Caco-2 (cell line): ENCODE measurements around the gene HOXC9. TPM values are rescaled to one million over a fixed set of nuclear protein-coding genes. Genes with fewer than 3 reads are reported as not detected.

ENCODE experiments used
- BruUV-seq: library from RNA; stranded (reverse); fragments of 400-500 nt; replicated peaks from 2 replicates; lab custom pipeline; 2021; lab: Mats Ljungman, UMichigan
- CTCF ChIA-PET: fragments of 300-600 bp; sonication (Branson Sonifier 250); formaldehyde crosslinking; loops from one replicate; lab custom pipeline; 2022; ENCODE audit warnings: antibody characterized with exemption; lab: Charles Lee
- POLR2A ChIA-PET: fragments of 300-600 bp; sonication (Branson Sonifier 250); formaldehyde crosslinking; loops from one replicate; lab custom pipeline; 2022; ENCODE audit warnings: antibody characterized with exemption; lab: Charles Lee
- DNase-seq, 2 experiments: peaks; one replicate each; pipeline versions ENCODE4 v3.0.0 to v3.0.0-alpha.2; 2020 to 2022
- H3K27me3 ChIP-seq: replicated peaks from 2 replicates; pipeline ENCODE4 v1.6.0; 2011; ENCODE audit warnings: low read length; ENCODE audit not compliant: control insufficient read depth, insufficient read depth
- H3K36me3 ChIP-seq: 2 replicates; pipeline ENCODE4 v1.5.1; 2011; ENCODE audit warnings: low read length; ENCODE audit not compliant: control insufficient read depth, insufficient read depth
- H3K4me1 ChIP-seq: fragments of 250-450 bp; sonication (Bioruptor Pico); 2 replicates; pipeline ENCODE4 v1.5.1; 2020; ENCODE audit warnings: mild to moderate bottlenecking
- H3K4me3 ChIP-seq: 2 replicates; pipeline ENCODE4 v1.5.1; 2011; ENCODE audit warnings: low read depth, mild to moderate bottlenecking, control low read depth, low read length
- H3K9me3 ChIP-seq: fragments of 250-450 bp; sonication (Bioruptor Pico); 2 replicates; pipeline ENCODE4 v1.5.1; 2020; ENCODE audit warnings: mild to moderate bottlenecking, moderate library complexity
- H3K27ac Mint-ChIP-seq: one replicate; pipeline ENCODE4 v1.8.0; 2022; ENCODE audit warnings: mixed read lengths; ENCODE audit not compliant: unreplicated experiment
- H3K27me3 Mint-ChIP-seq: one replicate; pipeline ENCODE4 v1.8.0; 2022; ENCODE audit warnings: mixed read lengths; ENCODE audit not compliant: insufficient read depth, unreplicated experiment
- H3K36me3 Mint-ChIP-seq: one replicate; pipeline ENCODE4 v1.8.0; 2022; ENCODE audit warnings: mild to moderate bottlenecking, mixed read lengths; ENCODE audit not compliant: insufficient read depth, unreplicated experiment
- H3K4me1 Mint-ChIP-seq: one replicate; pipeline ENCODE4 v1.8.0; 2022; ENCODE audit warnings: low read depth, mixed read lengths; ENCODE audit not compliant: unreplicated experiment
- H3K4me3 Mint-ChIP-seq: one replicate; pipeline ENCODE4 v1.8.0; 2022; ENCODE audit warnings: mild to moderate bottlenecking, moderate library complexity, mixed read lengths; ENCODE audit not compliant: unreplicated experiment
- H3K9me3 Mint-ChIP-seq: one replicate; pipeline ENCODE4 v1.8.0; 2022; ENCODE audit warnings: mixed read lengths; ENCODE audit not compliant: unreplicated experiment
- CTCF ChIP-seq, 2 experiments: fragments of 200-600 bp in 1 of 2; IDR thresholded peaks; 1 replicate in 1 of 2; 2 replicates in 1 of 2; pipeline versions ENCODE4 v1.5.1 to v1.8.0; 2011 to 2022; ENCODE audit warnings: antibody characterized with exemption in 1 of 2, control low read depth in 1 of 2, inconsistent platforms in 1 of 2, low read depth in 1 of 2, low read length in 1 of 2, mild to moderate bottlenecking in 1 of 2, moderate library complexity in 1 of 2; ENCODE audit not compliant: insufficient read depth in 1 of 2, severe bottlenecking in 1 of 2, unreplicated experiment in 1 of 2
- intact Hi-C: fragments of 100-400 bp; cut with micrococcal nuclease; formaldehyde crosslinking; loops from one replicate; pipeline ENCODE4 v1.10.0; 2022; ENCODE audit not compliant: unreplicated experiment
- total RNA-seq: library from RNA; stranded (reverse); gene quantifications from 2 replicates; pipeline ENCODE4 v1.2.3, GENCODE V29; 2022

The HOXC9 gene
- total RNA-seq, 1 experiment from 2014 or later, result 2.9 TPM

GRCh38 chr12:53978477-53979356, 21.2 kb upstream of the HOXC9 start:
- Mint-ChIP-seq H3K4me3 (peak overlapping the region; percentile 68), H3K36me3 (no peaks in the 10 kb centered on the region), H3K4me1 (peaks cover 23% of the 10 kb centered on the region), H3K27me3 (no peaks in the 10 kb centered on the region), H3K9me3 (no peaks in the 10 kb centered on the region), H3K27ac (peak overlapping the region; percentile 90)
- TF ChIP-seq CTCF (IDR thresholded peaks at IDR 0.05; ENCODE audit: insufficient read depth in 1 of 2, low read depth in 1 of 2, low read length in 1 of 2, severe bottlenecking in 1 of 2, unreplicated experiment in 1 of 2), result no peak
- POLR2A ChIA-PET, result interaction anchor here (0.5 to 2.2 kb wide), 6 partner anchors 25 to 1023 kb away, joined by 4 to 15 read pairs (median 6); partner anchors contain the start of gene HOXC12
- Histone ChIP-seq H3K4me3 (peak overlapping the region; percentile 43), H3K9me3 (no peaks in the 10 kb centered on the region), H3K36me3 (no peaks in the 10 kb centered on the region; the same call in 1 of the 2 replicates), H3K4me1 (peaks cover 35% of the 10 kb centered on the region), H3K27me3 (no peaks in the 10 kb centered on the region)
- BruUV-seq, result no TSS peak
- peak; percentile 85 to 89 for DNase-seq
- intact Hi-C loops, result loop anchor here (2.0 to 5.0 kb wide), 3 partner anchors 24 to 40 kb away; partner anchors contain the start of genes HOXC12 and HOXC13
- CTCF ChIA-PET, result interaction anchor here (0.5 to 1.7 kb wide), 10 partner anchors 9 to 346 kb away, joined by 3 to 8 read pairs (median 4); partner anchors contain the start of genes COPZ1, HOXC13 and HOXC8

- no peak for DNase-seq
- Mint-ChIP-seq H3K36me3 (peaks cover 6% of the 10 kb centered on the region), H3K4me1 (peaks cover 23% of the 10 kb centered on the region), H3K27ac (peak overlapping the region; percentile 86), H3K27me3 (no peaks in the 10 kb centered on the region), H3K9me3 (no peaks in the 10 kb centered on the region), H3K4me3 (no peak overlapping the region)
- Histone ChIP-seq H3K4me3 (no peak overlapping the region), H3K4me1 (peaks cover 40% of the 10 kb centered on the region), H3K9me3 (no peaks in the 10 kb centered on the region), H3K36me3 (no peaks in the 10 kb centered on the region; the same call in 1 of the 2 replicates), H3K27me3 (no peaks in the 10 kb centered on the region)
- intact Hi-C loops, result no loop called here
- no TSS peak for BruUV-seq
- ChIA-PET POLR2A (interaction anchor here (1.0 kb wide), 1 partner anchor 73 kb away, joined by 3 read pairs; the partner anchor contains the start of gene HOXC4), CTCF (interaction anchor here (0.9 kb wide), 1 partner anchor 38 kb away, joined by 5 read pairs; no protein-coding TSS in a partner anchor)
- TF ChIP-seq CTCF (IDR thresholded peaks at IDR 0.05; ENCODE audit: insufficient read depth in 1 of 2, low read depth in 1 of 2, low read length in 1 of 2, severe bottlenecking in 1 of 2, unreplicated experiment in 1 of 2), result no peak
Measured at GRCh38 chr12:53980104-53980801, 19.7 kb upstream of the HOXC9 start.
